DMS 273 (cell line): Measurements from ENCODE around the gene ARHGAP8.

Experiments
- DNase-seq: peaks from one replicate; lab custom pipeline; 2025; ENCODE audit not compliant: unreplicated experiment; lab: John Stamatoyannopoulos, UW

The ARHGAP8 gene

DNA sequence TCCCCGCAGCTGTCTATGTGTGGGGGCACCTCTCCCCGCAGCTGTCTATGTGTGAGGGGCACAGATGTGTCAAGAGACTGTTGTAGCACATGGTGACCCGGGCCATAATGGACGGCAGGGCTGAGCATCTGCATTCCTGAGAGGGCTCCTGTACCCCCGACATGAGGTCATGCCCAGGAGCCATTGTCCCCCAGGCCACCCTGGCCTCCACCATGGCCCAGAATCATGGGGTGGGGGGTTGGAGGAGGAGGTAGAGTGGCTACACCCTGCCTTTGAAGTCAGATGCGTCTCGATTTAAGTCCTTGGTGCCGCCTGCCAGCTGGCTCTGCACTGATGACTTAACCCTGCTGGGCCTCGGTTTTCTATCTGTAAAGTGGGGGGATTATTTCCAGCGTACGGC lies 49.1 kb downstream of the ARHGAP8 start:
- DNase-seq: no peak

DNA sequence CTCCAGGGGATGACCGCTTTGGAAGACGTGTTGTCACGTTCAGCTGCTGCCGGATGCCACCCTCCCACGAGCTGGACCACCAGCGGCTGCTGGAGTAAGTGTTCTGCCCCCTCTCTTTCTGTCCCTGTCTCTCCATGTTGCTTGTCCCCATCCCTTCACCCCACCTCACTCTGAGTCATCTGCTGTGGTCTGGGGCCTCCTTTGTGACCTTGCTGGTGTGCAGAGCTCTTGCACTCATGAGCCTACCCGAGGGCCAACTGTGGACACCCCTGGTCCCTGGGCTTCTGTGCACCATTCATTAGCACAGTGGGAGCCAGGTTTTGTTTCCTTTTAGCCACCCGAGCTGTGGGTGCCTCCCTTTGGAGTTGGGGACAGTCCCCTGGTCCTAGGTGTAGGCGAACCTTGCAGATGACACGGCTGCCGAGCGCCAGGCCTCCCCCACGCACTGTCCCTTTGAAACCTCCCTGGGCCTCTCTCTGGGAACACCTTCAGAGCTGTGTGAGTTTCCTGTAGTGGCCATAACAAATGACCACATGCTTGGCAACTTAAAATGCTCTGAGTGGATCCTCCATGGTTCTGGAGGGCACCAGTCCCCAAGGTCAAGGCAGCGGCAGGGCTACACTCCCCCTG lies 49.8 kb downstream of the ARHGAP8 start:
- no peak for DNase-seq

DNA sequence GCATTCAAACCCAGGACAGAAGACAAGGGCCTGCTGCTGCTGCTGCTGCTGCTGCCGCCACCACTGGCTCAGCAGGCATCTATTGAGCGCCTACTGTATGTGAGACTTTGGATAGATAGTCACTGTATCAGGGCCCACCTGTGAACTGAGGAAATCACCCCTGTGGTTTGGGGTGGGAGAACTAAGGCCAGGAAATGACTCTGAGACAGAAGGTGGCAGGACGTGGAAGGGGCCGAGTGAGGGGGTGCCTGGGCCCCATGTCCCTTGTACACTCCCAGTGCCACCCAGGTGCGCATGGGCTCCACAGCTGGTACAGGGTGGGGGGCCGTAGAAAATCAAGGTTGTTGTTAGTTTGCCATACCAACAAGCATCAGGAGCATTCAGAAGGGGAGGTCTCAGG lies 50.6 kb downstream of the ARHGAP8 start:
- DNase-seq: no peak

DNA sequence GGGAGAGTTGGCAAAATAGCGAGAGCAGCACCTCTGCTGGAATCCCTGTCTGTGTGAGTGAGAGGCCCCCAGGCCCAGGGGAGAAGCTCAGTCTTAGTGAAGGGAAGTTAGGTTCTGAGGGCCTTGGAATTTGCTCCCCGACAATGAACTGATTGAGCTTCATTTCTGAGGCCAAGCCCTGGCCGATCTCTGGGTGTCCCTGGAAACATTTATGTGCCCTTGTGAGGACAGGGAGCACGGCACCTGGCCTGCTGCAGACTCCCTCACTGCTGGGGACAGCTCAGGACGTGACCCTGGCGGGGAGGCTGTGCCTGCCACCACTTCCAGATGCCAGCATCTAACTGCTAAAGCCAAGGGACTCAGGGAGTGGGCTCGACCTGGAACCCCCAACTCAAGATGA lies 52.0 kb downstream of the ARHGAP8 start:
- DNase-seq: no peak

DNA sequence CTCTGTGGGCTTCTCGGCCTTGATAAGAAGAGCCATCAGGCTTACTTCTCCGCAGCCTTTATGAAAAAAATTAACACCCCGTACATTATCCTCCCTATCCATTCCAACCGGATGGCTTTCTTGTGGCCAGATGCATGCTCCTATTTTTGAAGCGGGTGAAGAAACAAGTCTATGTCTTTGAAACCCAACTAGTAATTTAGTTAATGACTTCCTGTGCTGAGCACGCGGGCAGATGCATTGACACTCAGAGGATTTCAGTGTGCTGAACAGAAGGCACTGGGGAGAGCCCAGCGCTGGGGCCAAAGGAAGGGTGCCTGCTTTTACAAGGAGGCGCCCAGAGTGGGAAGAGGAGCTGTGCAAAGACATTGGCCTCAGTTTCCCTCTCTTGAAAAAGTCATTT lies 53.3 kb downstream of the ARHGAP8 start:
- no peak for DNase-seq

DNA sequence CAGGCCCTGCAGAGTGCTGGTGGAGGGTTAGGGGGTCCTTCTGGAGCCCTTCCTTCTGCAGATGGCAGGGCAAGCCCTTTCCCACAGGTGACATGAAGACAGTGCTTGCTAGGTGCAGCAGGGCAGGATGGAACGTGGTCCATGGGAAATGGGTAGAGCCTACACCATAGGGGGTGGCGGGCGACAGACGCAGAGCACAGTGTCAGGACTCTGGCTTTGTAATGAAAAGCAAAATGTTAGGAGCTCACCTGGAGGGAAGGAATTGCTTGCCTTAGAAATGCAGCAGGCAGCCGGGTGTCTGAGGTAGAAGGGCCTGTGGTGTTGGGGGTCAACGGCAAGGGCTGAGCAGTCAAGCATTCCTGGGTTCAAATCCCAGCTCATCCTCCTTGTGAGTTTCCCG lies 54.9 kb downstream of the ARHGAP8 start:
- DNase-seq: no peak

DNA sequence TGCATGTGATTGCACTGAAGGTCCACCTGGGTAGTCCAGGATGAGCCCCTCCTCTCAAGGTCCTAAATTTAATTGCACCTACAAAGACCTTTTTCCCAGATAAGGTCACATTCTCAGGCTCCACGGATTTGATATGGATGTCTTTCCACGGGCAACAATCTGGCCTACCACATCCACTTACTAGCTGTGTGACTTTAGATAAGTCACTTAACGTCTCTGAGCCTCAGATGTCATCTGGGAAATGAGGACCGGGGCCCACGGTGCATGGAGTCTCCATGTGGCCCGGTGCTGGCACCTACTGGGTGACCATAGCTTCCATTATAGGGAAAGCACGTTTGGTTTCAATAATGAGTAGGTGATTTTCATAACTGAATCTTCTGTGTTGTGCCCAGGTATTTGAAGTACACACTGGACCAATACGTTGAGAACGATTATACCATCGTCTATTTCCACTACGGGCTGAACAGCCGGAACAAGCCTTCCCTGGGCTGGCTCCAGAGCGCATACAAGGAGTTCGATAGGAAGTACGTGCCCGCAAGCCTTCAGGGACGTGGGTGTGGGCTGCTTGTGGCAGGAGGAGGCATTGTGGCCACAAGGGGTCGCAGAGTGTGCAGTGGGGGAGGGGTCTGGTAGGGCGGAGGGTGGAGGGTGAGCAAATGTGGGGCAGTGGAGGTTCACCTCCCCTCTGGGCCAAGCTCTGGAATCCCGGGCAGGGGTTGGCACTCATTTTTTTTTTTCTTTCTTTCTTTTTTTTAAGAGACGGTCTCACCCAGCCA lies 55.7 kb downstream of the ARHGAP8 start:
- peak; percentile 38 for DNase-seq

DNA sequence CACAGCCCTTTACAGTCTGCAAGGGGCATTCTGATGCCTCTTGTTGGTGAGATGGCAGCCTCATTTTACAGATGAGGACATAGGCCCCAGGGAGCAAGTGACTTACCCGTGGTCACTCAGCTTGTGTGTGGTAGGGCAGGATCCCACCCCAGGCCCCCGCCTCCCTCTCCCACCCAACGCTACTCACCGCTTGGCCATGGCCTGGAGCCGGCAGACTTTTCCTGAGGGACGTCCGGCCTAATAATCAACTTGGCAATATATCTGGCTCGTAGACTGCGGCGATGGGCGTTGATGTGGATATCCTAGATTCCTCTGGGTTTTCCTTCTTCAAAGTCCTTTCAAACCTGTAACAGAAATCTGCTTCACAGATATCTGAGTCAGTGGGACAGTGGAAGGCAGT lies 57.1 kb downstream of the ARHGAP8 start:
- no peak for DNase-seq

DNA sequence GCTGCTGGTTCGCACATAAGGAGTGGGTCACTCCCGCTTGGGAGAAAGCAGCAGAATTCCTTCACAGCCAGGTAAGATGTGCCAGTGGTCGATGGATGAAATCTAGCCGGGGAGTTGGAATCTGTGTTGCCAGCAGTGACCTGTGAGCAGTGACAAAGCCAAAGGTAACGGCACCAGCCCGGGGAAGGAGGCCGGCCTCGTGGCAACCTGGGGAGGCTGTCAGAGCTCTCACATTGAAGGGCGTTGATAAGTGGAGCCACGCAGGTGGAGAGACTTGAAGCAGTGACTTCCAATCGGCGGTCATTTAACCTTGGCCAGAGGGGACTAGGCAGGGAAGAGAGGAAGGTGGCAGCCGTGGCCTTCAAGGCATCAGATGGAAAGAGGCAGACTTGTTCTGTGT lies 58.8 kb downstream of the ARHGAP8 start:
- DNase-seq: no peak

DNA sequence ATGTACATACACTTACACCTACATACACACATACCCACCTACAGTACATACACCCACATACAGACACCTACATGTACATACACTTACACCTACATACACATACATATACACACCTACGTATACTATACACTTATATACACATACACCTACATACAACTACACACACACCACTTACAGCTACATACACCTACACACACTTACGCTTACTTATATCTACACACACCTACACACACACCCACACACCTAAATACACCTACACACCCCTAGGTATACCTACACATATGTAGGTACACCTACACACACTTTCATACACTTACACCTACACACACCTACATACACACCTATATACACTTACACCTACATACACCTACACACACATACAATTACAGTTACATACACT lies 61.0 kb downstream of the ARHGAP8 start:
- DNase-seq: no peak

DNA sequence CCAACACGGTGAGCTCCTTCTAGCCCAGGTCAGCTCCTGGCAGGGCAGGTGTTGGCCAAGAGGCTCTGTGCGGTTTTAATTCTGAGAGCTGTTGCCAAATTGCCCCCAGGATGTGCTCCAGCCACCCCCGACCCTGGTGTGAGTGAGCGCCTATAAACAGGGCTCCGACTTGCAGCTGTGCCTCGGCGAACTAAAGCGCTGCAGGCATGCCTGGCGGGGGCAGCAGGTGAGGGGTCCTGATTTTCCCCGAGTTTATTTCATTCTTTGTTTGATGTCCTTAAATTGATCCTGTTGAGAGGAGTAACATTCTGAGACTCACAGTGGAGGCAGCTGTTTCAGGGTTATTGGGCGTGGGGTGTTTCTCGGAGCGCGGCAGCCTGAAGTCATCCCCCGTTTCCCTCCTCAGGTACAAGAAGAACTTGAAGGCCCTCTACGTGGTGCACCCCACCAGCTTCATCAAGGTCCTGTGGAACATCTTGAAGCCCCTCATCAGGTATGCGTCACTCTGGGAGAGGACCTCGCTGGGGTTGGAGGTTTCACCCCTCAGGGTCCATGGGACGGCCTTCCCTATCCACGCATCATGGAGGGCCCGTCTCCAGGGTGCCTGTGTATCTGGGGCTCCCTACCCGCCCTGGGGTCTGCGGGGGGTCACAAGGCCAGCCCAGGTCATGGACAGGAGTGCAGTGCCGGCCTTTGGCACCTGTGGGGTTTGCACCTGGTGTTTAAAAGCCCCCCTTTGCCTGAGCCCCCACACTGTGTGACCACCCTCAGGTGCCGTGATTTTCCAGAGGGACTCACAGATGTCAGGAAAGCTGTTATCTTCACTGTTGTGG lies 62.1 kb downstream of the ARHGAP8 start:
- DNase-seq: no peak

DNA sequence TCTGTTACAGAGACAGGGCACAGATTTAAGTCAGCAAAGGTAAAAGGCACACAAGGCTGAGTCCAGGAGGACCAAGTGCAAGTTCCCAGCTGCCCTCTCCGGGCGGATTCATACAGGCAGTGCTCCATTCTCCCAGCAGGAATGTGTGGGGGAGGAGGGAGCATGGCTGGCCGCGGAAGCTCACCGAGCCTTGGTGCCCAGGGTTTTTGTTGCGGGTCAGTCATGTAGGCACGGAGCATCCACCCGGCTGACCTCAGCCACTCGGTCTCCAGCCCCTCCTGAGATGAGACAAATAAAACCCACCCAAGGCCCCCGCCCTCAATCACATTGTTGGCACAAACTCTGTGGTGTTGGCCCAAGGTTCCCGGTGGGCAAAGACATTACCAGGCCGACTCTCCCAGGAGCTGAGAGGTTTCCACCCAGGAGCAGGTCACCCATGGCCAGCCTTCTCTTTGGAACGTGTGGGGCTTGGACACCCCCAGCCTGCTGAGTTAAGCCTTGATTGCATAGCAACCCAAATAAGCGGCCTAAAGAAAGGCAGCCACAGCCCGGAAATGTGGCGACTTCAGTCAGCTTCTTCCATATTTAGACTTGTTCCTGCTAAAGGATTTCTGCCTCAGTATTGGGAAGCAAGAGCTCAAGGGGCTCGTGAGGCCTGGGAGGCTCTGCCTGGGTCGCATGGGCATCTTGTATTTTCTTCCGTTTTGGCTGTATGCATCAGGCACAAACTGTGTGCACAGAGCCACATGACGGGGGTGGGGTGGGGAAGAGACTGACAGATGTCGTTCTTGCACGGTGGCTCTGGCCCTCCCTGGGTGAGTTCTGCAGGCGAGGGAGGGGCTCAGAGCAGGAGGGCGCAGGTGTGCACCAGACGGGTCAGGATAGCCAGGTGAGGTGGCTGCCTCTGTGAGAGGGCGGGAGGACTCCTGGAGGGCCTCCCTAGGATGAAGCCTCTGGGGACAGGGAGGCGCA lies 63.0 kb downstream of the ARHGAP8 start:
- no peak for DNase-seq

DNA sequence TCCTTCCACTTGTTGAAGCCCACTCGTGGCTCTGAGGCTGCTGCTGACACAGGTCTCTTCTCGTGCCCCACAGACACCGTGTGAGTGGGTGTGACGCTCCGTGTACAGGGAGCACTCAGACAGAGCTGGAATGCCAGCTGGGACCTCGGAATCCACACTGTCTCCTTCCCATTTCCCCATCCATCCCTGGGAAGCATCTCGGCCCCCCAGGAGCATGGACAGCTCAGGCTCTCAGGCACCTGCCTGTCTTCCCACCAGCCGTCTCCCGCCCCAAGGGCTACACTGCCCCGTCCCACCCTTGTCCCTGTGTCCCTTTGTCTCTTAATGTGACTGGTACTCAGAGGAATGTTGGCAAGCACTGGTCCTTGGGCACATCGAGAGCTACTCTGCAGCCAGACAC lies 63.8 kb downstream of the ARHGAP8 start:
- no peak for DNase-seq

DNA sequence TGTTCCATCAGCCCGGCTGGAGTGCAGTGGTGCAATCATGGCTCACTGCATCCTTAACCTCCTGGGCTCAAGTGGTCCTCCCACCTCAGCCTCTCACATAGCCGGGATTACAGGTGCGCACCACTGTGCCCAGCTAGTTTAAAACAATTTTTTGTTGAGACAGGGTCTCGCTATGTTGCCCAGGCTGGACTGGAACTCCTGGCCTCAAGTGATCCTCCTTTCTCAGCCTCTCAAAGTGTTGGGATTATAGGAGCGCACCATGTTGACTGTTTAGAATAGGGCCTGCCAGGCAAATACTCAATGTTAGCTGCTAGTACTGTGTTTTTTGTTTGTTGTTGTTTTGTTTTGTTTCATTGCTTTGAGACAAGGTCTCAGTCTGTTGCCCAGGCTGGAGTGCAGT lies 66.4 kb downstream of the ARHGAP8 start:
- no peak for DNase-seq

DNA sequence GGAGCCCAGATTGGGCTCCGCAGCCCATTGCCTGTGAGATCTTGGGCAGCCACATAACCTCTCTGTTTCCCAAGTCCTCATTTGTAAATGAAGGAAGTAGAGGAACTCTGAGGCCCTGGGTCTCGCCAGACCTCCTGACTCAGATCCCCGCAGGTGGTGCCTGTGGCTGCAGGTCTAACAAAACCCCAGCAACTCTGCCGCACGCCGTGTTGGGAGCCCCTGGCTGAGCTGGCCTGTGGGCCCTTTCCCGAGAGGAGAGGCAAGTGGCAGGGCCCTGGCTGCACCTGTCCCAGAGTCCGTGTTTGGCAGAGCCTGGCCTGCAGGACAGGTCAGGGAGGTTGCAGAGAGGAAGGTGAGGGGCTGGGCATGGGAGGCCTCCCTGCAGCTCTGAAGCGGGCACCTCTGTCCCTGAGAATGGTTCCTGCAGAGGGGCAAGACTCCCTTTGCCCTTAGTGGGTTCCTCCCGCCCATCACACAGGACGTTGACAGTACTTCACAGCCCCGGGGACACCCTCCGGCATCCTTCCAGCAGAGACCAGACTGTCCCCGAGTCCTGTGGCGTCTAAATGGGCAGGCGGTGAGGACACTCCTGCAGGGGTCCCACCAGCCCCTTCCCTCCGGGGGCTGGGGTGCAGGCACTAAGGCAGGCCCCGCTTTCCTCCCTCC lies 67.7 kb downstream of the ARHGAP8 start:
- DNase-seq: no peak

DNA sequence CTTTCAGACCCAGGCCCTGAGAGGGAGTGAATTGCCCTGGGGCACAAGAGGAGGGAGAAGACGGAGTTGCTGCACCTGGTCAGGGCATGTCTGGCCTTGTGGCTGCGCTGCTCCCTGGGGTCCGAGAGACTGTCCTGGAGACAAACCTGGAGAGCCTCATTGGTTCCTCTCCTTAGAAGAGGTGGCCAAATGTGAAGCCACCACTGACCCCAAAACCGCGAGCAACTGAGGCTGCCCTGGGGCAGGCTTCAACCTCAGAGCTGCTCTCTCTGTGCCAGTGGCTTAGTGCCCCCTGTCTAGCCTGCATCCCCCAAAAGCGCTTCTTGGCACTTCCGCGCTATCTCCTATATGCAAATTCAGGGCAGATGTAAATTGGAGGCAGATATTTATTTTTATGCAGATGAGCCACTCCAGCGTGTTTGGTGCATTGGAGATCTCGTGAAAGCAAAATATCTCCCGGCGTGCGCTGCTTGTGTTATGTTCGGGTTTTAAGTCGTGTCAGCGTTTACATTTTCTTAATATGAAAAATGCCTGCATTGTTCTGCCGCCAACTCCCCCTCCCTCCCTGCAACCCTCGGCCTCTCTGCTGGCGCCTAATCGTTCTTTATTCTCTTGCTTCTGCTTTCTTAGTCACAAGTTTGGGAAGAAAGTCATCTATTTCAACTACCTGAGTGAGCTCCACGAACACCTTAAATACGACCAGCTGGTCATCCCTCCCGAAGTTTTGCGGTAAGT lies 69.5 kb downstream of the ARHGAP8 start:
- no peak for DNase-seq

DNA sequence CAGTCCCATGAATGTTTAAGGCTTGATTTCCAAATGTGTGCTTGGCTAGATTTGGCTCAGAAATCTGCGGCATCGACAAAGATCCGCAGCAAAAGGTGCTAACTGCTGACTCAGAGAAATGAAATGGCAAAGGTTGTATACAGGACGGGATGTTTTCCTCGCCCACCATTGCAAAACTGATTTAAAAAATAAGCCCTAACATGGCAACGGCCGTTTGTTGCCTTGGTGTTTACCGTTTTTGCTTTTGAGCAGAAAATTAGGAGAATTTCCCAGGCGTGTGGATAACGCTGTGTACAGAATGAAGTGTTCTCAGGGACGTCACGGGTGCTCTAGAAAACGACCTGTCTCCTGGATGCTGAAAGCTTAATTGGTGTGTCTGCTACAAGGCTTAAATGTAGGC lies 70.2 kb downstream of the ARHGAP8 start:
- no peak for DNase-seq

DNA sequence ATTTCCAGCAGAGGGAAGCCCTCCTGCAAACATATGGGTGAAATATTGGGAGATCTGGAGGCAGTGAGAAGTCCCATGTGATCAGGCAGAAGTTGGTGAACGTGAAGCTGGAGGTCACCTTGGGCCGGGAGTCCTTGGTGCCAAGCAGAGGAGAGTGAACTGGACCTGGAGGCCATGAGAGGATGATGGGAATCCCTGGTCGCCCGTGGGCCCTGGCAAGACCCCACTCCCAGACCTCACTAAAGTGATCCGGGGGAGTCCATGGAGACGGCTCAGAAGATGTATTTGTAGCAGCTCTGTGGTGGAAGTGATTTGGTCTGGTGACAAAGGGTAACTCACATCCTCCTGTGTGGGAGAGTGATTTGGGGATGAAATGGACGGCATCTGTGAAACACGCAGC lies 71.0 kb downstream of the ARHGAP8 start:
- no peak for DNase-seq

DNA sequence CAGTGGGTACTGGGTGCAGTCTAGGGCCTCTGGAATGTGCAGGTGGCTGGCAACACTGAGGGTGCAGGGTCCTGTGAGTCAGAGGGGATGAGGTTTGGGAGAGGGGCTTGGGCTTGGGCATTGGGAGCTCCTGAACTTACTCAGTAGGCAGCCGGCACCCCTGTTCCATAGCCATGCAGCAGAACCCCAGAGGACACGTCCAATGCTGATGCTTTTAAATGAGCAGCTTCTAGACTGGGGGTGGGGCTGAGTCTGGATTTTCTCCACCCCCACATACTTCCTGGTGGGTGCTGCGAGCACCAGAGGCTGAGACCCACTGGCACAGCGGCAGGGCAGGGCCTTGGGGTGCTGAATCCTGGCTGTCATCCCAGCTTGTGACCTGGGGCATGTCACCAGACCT lies 71.4 kb downstream of the ARHGAP8 start:
- no peak for DNase-seq

DNA sequence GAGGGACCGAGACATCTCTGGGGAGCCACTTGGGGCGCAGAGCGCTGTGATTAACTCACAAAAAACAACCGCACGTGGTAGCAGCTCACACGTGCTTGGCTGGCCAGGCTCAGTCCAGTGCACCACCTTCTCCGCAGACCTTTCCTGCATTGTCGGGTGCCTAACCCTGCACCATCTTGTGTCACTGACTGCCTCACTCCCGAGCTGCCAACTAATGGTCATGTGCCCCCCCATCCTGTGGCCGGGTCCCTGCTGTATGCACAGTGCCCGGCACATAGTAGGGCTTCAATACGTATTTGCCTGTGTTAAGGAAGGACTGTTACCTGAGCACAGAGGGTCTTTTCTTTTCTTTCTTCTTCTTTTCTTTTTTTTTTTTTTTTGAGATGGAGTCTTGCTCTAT lies 71.9 kb downstream of the ARHGAP8 start:
- no peak for DNase-seq
